H1 (cell line): ENCODE results near the gene ZNF70. TPM values are rescaled to one million over a fixed set of nuclear protein-coding genes. Genes with fewer than 3 reads are reported as not detected.

Experiments
- CTCF ChIA-PET: fragments of 300-600 bp; sonication (Branson Sonifier 250); formaldehyde crosslinking; loops from one replicate; lab custom pipeline; 2021; ENCODE audit not compliant: partially characterized antibody; lab: Charles Lee
- POLR2A ChIA-PET: fragments of 300-600 bp; sonication (Branson Sonifier 250); formaldehyde crosslinking; loops from one replicate; lab custom pipeline; 2021; ENCODE audit warnings: inconsistent platforms; ENCODE audit not compliant: partially characterized antibody; lab: Charles Lee
- DNase-seq, 2 experiments: peaks; one replicate each; pipeline versions ENCODE4 v3.0.0 to v3.0.0-alpha.2; 2010 to 2022; ENCODE audit warnings: low spot score in 2 of 2, low read depth in 1 of 2, mixed read lengths in 1 of 2
- FAIRE-seq: peaks from 2 replicates; lab custom pipeline; 2011; peaks lifted over from hg19 to GRCh38; lab: Jason Lieb, UNC
- H2AFZ ChIP-seq: 2 replicates; pipeline ENCODE4 v1.8.1; 2012; ENCODE audit warnings: low read length, inconsistent platforms
- H2AK5ac ChIP-seq: 2 replicates; pipeline ENCODE4 v1.6.1; 2013; ENCODE audit warnings: low read depth, low read length
- H2BK120ac ChIP-seq: replicated peaks from 2 replicates; pipeline ENCODE3; 2013; ENCODE audit warnings: low read depth, low read length, inconsistent platforms
- H2BK12ac ChIP-seq: 2 replicates; pipeline ENCODE4 v1.6.1; 2013; ENCODE audit warnings: low read depth, low read length
- H2BK15ac ChIP-seq: 2 replicates; pipeline ENCODE4 v1.6.1; 2013; ENCODE audit warnings: low read length
- H2BK20ac ChIP-seq: 2 replicates; pipeline ENCODE4 v1.6.1; 2013; ENCODE audit warnings: low read length
- H2BK5ac ChIP-seq: 2 replicates; pipeline ENCODE4 v1.6.1; 2013; ENCODE audit warnings: low read depth, low read length
- H3K14ac ChIP-seq: 2 replicates; pipeline ENCODE4 v1.6.1; 2013; ENCODE audit warnings: inconsistent platforms; ENCODE audit not compliant: insufficient read length
- H3K18ac ChIP-seq: 2 replicates; pipeline ENCODE4 v1.6.1; 2013; ENCODE audit warnings: low read length; ENCODE audit errors: extremely low read depth
- H3K23ac ChIP-seq: 2 replicates; pipeline ENCODE4 v1.6.1; 2013; ENCODE audit warnings: inconsistent platforms; ENCODE audit not compliant: insufficient read length
- H3K23me2 ChIP-seq: 2 replicates; pipeline ENCODE4 v1.6.1; 2013; ENCODE audit warnings: low read depth, low read length
- H3K27ac ChIP-seq: 2 replicates; pipeline ENCODE4 v1.6.1; 2011; ENCODE audit warnings: low read depth, low read length, inconsistent platforms
- H3K27me3 ChIP-seq, 4 experiments: replicated peaks in 1 of 4; 1 replicate in 1 of 4; 2 replicates in 3 of 4; pipeline versions ENCODE4 v1.6.1 to v1.8.1; 2011 to 2013; ENCODE audit warnings: low read length in 3 of 4, mild to moderate bottlenecking in 3 of 4, inconsistent platforms in 2 of 4, mixed read lengths in 2 of 4, moderate library complexity in 1 of 4; ENCODE audit not compliant: control insufficient read depth in 3 of 4, insufficient read depth in 3 of 4; ENCODE audit errors: extremely low read depth in 1 of 4
- H3K36me3 ChIP-seq, 4 experiments: 2 replicates each; pipeline versions ENCODE4 v1.6.1 to v1.8.1; 2011 to 2013; ENCODE audit warnings: mild to moderate bottlenecking in 4 of 4, low read length in 3 of 4, moderate library complexity in 2 of 4, control low read depth in 1 of 4, inconsistent platforms in 1 of 4; ENCODE audit not compliant: insufficient read depth in 4 of 4, control insufficient read depth in 2 of 4
- H3K4ac ChIP-seq: replicated peaks from 2 replicates; pipeline ENCODE3; 2013; ENCODE audit warnings: low read length, low read depth, mixed read lengths, inconsistent platforms; ENCODE audit not compliant: insufficient read length
- H3K4me1 ChIP-seq, 4 experiments: replicated peaks in 1 of 4; 1 replicate in 1 of 4; 2 replicates in 3 of 4; pipeline versions ENCODE4 v1.6.1 to v1.8.1; 2011 to 2013; ENCODE audit warnings: low read length in 3 of 4, inconsistent platforms in 2 of 4, mixed read lengths in 1 of 4; ENCODE audit not compliant: insufficient read depth in 4 of 4, control insufficient read depth in 3 of 4
- H3K4me2 ChIP-seq, 2 experiments: 2 replicates each; pipeline versions ENCODE4 v1.6.1 to v1.8.1; 2011 to 2013; ENCODE audit warnings: low read depth in 2 of 2, low read length in 2 of 2, control low read depth in 1 of 2, inconsistent platforms in 1 of 2, mild to moderate bottlenecking in 1 of 2; ENCODE audit not compliant: insufficient read depth in 1 of 2
- H3K4me3 ChIP-seq, 4 experiments: fragments of 200-600, 300-600 bp in 1 of 4; sonication (generic), shearing (Covaris generic), sonication (Bioruptor Twin) in 1 of 4; 2 replicates each; pipeline versions ENCODE4 v1.5.1 to v1.8.1; 2011 to 2016; ENCODE audit warnings: low read length in 4 of 4, low read depth in 3 of 4, control low read depth in 2 of 4, inconsistent platforms in 2 of 4, mild to moderate bottlenecking in 2 of 4, mixed read lengths in 1 of 4, moderate library complexity in 1 of 4; ENCODE audit not compliant: insufficient read depth in 2 of 4; ENCODE audit errors: extremely low read depth in 1 of 4
- H3K56ac ChIP-seq: replicated peaks from 2 replicates; pipeline ENCODE3; 2013; ENCODE audit warnings: low read depth, mild to moderate bottlenecking, mixed read lengths, low read length, inconsistent platforms; ENCODE audit not compliant: insufficient read length
- H3K79me1 ChIP-seq: 2 replicates; pipeline ENCODE4 v1.6.1; 2013; ENCODE audit warnings: low read depth, low read length, control low read depth
- H3K79me2 ChIP-seq, 2 experiments: 2 replicates each; pipeline versions ENCODE4 v1.6.1 to v1.8.1; 2012 to 2013; ENCODE audit warnings: low read length in 2 of 2, mild to moderate bottlenecking in 2 of 2, inconsistent platforms in 1 of 2; ENCODE audit not compliant: insufficient read depth in 2 of 2, control insufficient read depth in 1 of 2
- H3K9ac ChIP-seq, 4 experiments: replicated peaks in 1 of 4; 1 replicate in 1 of 4; 2 replicates in 3 of 4; pipeline versions ENCODE4 v1.6.1 to v1.8.1; 2011 to 2013; ENCODE audit warnings: low read depth in 3 of 4, low read length in 3 of 4, control low read depth in 2 of 4, mild to moderate bottlenecking in 2 of 4, moderate library complexity in 2 of 4, inconsistent platforms in 1 of 4; ENCODE audit errors: extremely low read depth in 1 of 4
- H3K9me3 ChIP-seq, 2 experiments: 2 replicates each; pipeline versions ENCODE4 v1.6.1 to v1.8.1; 2012 to 2013; ENCODE audit warnings: mild to moderate bottlenecking in 2 of 2, moderate library complexity in 2 of 2, control low read depth in 1 of 2, inconsistent platforms in 1 of 2, low read depth in 1 of 2, low read length in 1 of 2, mixed read lengths in 1 of 2; ENCODE audit not compliant: insufficient read depth in 2 of 2
- H4K20me1 ChIP-seq, 2 experiments: replicated peaks in 1 of 2; 2 replicates each; pipeline versions ENCODE3 to v1.8.1; 2011 to 2013; ENCODE audit warnings: inconsistent platforms in 2 of 2, low read length in 2 of 2, mild to moderate bottlenecking in 1 of 2; ENCODE audit not compliant: insufficient read depth in 2 of 2, control insufficient read depth in 1 of 2
- H4K5ac ChIP-seq: 2 replicates; pipeline ENCODE4 v1.6.1; 2013; ENCODE audit warnings: low read length, low read depth, mixed read lengths, inconsistent platforms; ENCODE audit not compliant: insufficient read length
- H4K8ac ChIP-seq: 2 replicates; pipeline ENCODE4 v1.8.0; 2013; ENCODE audit warnings: mild to moderate bottlenecking, moderate library complexity, low read length, inconsistent platforms; ENCODE audit not compliant: insufficient read depth; ENCODE audit errors: extremely low read depth
- H4K91ac ChIP-seq: replicated peaks from 2 replicates; pipeline ENCODE3; 2013; ENCODE audit warnings: low read length, mixed read lengths, inconsistent platforms; ENCODE audit not compliant: insufficient read length
- BRCA1 ChIP-seq: IDR thresholded peaks from 2 replicates; pipeline ENCODE4 v1.6.1; 2012; ENCODE audit warnings: low read depth, low read length, improper control_type of control experiment
- CBX5 ChIP-seq: fragments of 300-800, 300-1000 bp; sonication (generic); IDR thresholded peaks from 2 replicates; pipeline ENCODE4 v1.7.1; 2016; ENCODE audit warnings: antibody characterized with exemption, low read length, low read depth
- CTBP2 ChIP-seq: IDR thresholded peaks from 2 replicates; pipeline ENCODE4 v1.7.0; 2011; ENCODE audit warnings: borderline replicate concordance, mild to moderate bottlenecking, moderate library complexity, mixed read lengths, low read length; ENCODE audit not compliant: insufficient read depth, insufficient read length
- GTF2F1 ChIP-seq: IDR thresholded peaks from 2 replicates; pipeline ENCODE4 v1.6.1; 2012; ENCODE audit warnings: low read depth, low read length, improper control_type of control experiment, borderline replicate concordance
- HDAC6 ChIP-seq: IDR thresholded peaks from one replicate; pipeline ENCODE4 v1.7.1; 2012; ENCODE audit warnings: low read depth, mild to moderate bottlenecking, inconsistent platforms, low read length, moderate library complexity
- JUN ChIP-seq: IDR thresholded peaks from 2 replicates; pipeline ENCODE4 v1.6.1; 2011; ENCODE audit warnings: low read depth, mild to moderate bottlenecking, improper control_type of control experiment, low read length
- RNF2 ChIP-seq: fragments of 200-900, 300-1000 bp; sonication (generic); IDR thresholded peaks from 2 replicates; pipeline ENCODE4 v1.7.1; 2016; ENCODE audit warnings: borderline replicate concordance, low read depth, mild to moderate bottlenecking, antibody characterized with exemption, low read length; ENCODE audit not compliant: poor library complexity, severe bottlenecking; ENCODE audit errors: missing control alignments
- SP4 ChIP-seq: IDR thresholded peaks from 2 replicates; pipeline ENCODE4 v1.6.1; 2012; ENCODE audit warnings: low read length, inconsistent platforms
- TEAD4 ChIP-seq: IDR thresholded peaks from 2 replicates; pipeline ENCODE4 v1.6.1; 2012; ENCODE audit warnings: low read depth, low read length, inconsistent platforms, mixed read lengths
- ZNF274 ChIP-seq: IDR thresholded peaks from 2 replicates; pipeline ENCODE4 v1.7.0; 2012; ENCODE audit warnings: low read length, borderline replicate concordance; ENCODE audit errors: extremely low read depth
- WGBS, 2 experiments: shearing (Covaris generic) in 1 of 2; methylation state at CpG; one replicate each; pipeline versions ENCODE4 v1.1.6 to v1.1.7; 2013 to 2015; ENCODE audit warnings: low lambda C conversion rate in 2 of 2, mixed read lengths in 2 of 2, inconsistent platforms in 1 of 2, low coverage in 1 of 2, missing lambda C conversion rate in 1 of 2; ENCODE audit not compliant: insufficient replicate concordance in 2 of 2, insufficient coverage in 1 of 2, insufficient read length in 1 of 2; ENCODE audit errors: extremely low coverage in 1 of 2, missing lambda C conversion rate in 1 of 2; 5-methylcytosine and 5-hydroxymethylcytosine counted together
- polyA plus RNA-seq, 7 experiments: library from polyadenylated mRNA; depleted of rRNA in 3 of 7; stranded (reverse) in 5 of 7; unstranded in 2 of 7; fragments of >200 nt in 5 of 7; fragments of 200-250 nt in 2 of 7; gene quantifications; 1 replicate in 5 of 7; 2 replicates in 1 of 7; 4 replicates in 1 of 7; pipeline versions ENCODE4 v1.2.1 to v1.2.3, GENCODE V29; 2011 to 2013; ENCODE audit warnings: missing spikeins in 2 of 7, mixed read lengths in 2 of 7
- total RNA-seq: library from RNA; stranded (reverse); fragmentation: NEBNext Ultra II Directional; extraction: Animal tissue kit (Norgen Biotek cat#: 25700); gene quantifications from 2 replicates; pipeline ENCODE4 v1.2.1, GENCODE V29; 2021

ZNF70 gene
- total and polyA plus RNA-seq, 2 of the 8 experiments (the other 6 are each of a cell fraction or from before 2014, with no cell fraction given), result 1.1 to 2.6 TPM

- Histone ChIP-seq H3K27me3 (no peaks in the 10 kb centered on the region), H3K27ac (no peak overlapping the region), H3K23me2 (no peaks in the 10 kb centered on the region), H4K8ac (no peak overlapping the region), H3K79me1 (peaks cover 3% of the 10 kb centered on the region), H4K91ac (no peak overlapping the region), H2BK15ac (no peak overlapping the region), H4K20me1 (peaks cover 4 to 12% of the 10 kb centered on the region in 2 experiments), H2BK12ac (no peak overlapping the region), H2BK120ac (no peak overlapping the region), H3K14ac (no peak overlapping the region), H3K36me3 (peaks cover 34 to 75% (median 57%) of the 10 kb centered on the region in 4 experiments), H3K9ac (no peak overlapping the region), H3K4ac (no peak overlapping the region), H4K5ac (no peak overlapping the region), H3K9me3 (no peaks in the 10 kb centered on the region), H2AFZ (no peak overlapping the region), H2BK20ac (no peak overlapping the region)
- 94% methylated on average over 2 of the region's 2 CpGs; no CpG with 5 or more reads in 1 of the 2 experiments for WGBS, 2 experiments
- CTCF ChIA-PET, result no interaction called here
- FAIRE-seq, result no peak
- TF ChIP-seq JUN (no peak), CTBP2 (no peak), TEAD4 (no peak), GTF2F1 (no peak), RNF2 (no peak), ZNF274 (no peak), SP4 (no peak), BRCA1 (no peak), HDAC6 (no peak), CBX5 (no peak)
- TF ChIP-seq, all 59 proteins: peak for 0
- DNase-seq, result no peak
- no peak overlapping the region for H3K4me3 ChIP-seq
- H3K56ac ChIP-seq, result no peak overlapping the region
- POLR2A ChIA-PET, result no interaction called here
- H3K23ac ChIP-seq, result no peak overlapping the region
- no peak overlapping the region for H3K18ac ChIP-seq
- H3K4me2 ChIP-seq, result no peak overlapping the region
- no peaks in the 10 kb centered on the region for H3K4me1 ChIP-seq
- H2AK5ac ChIP-seq, result no peak overlapping the region
- H3K79me2 ChIP-seq, result peaks cover 0 to under 1% of the 10 kb centered on the region in 2 experiments; a peak in 1 of 4 replicates
- no peak overlapping the region for H2BK5ac ChIP-seq
Observed at GRCh38 chr22:23709107-23709506, 41.8 kb downstream of the ZNF70 start.
